HepG2 (cell line): ENCODE data around the gene TFDP2. TPM values are rescaled to one million over a fixed set of nuclear protein-coding genes. Genes with fewer than 3 reads are reported as not detected.

Experiments used
- CSRNP2 ChIP-seq: sonication (generic); formaldehyde crosslinking; conservative IDR thresholded peaks from 2 replicates; pipeline ENCODE4 v1.8.0; 2022; ENCODE audit warnings: low read depth, missing genetic modification reagents
- ETV5 ChIP-seq: IDR thresholded peaks from 2 replicates; pipeline ENCODE4 v1.6.1; 2018; ENCODE audit warnings: missing biosample characterization, missing genetic modification reagents, inconsistent platforms, borderline replicate concordance
- JUND ChIP-seq: sonication (generic); formaldehyde crosslinking; IDR thresholded peaks from 2 replicates; pipeline ENCODE4 v1.8.0; 2022; ENCODE audit warnings: mild to moderate bottlenecking, missing genetic modification reagents
- NFIC ChIP-seq: IDR thresholded peaks from 2 replicates; pipeline ENCODE4 v1.6.1; 2012; ENCODE audit warnings: mild to moderate bottlenecking, low read length, inconsistent platforms
- POLR2AphosphoS2 ChIP-seq: IDR thresholded peaks from 2 replicates; pipeline ENCODE4 v1.6.1; 2011; ENCODE audit warnings: low read depth, low read length, improper control_type of control experiment
- PRMT3 ChIP-seq: sonication (generic); formaldehyde crosslinking; IDR thresholded peaks from 2 replicates; pipeline ENCODE4 v1.8.1; 2022; ENCODE audit warnings: low read depth, mild to moderate bottlenecking, moderate library complexity, missing genetic modification reagents, borderline replicate concordance
- RBAK ChIP-seq: sonication (generic); formaldehyde crosslinking; IDR thresholded peaks from 2 replicates; pipeline ENCODE4 v1.5.1; 2020; ENCODE audit warnings: mild to moderate bottlenecking, missing genetic modification reagents
- REXO4 ChIP-seq: sonication (generic); formaldehyde crosslinking; IDR thresholded peaks from 2 replicates; pipeline ENCODE4 v1.8.0; 2022; ENCODE audit warnings: missing genetic modification reagents, mild to moderate bottlenecking, borderline replicate concordance
- TGIF2 ChIP-seq: IDR thresholded peaks from 2 replicates; pipeline ENCODE4 v1.6.1; 2016; ENCODE audit warnings: control low read depth, missing compliant biosample characterization
- U2AF2 ChIP-seq: fragments of 200-400 bp; formaldehyde crosslinking; IDR thresholded peaks from 2 replicates; pipeline ENCODE4 v1.6.1; 2017; ENCODE audit warnings: low read depth, mild to moderate bottlenecking, low read length
- ZBTB1 ChIP-seq: sonication (generic); formaldehyde crosslinking; IDR thresholded peaks from 2 replicates; pipeline ENCODE4 v1.4.0; 2020; ENCODE audit warnings: missing genetic modification reagents, borderline replicate concordance
- ZHX1 ChIP-seq: sonication (generic); formaldehyde crosslinking; IDR thresholded peaks from 2 replicates; pipeline ENCODE4 v1.8.1; 2022; ENCODE audit warnings: low read depth, mild to moderate bottlenecking, missing genetic modification reagents
- ZNF207 ChIP-seq: fragments of 450-650 bp; IDR thresholded peaks from 2 replicates; pipeline ENCODE4 v1.6.1; 2016; ENCODE audit warnings: antibody characterized with exemption, borderline replicate concordance
- ZNF3 ChIP-seq: IDR thresholded peaks from 2 replicates; pipeline ENCODE4 v1.7.0; 2017; ENCODE audit warnings: inconsistent platforms
- ZNF512B ChIP-seq: sonication (generic); formaldehyde crosslinking; IDR thresholded peaks from 2 replicates; pipeline ENCODE4 v1.5.1; 2020; ENCODE audit warnings: missing genetic modification reagents, mild to moderate bottlenecking, borderline replicate concordance
- ZNF570 ChIP-seq: sonication (generic); formaldehyde crosslinking; IDR thresholded peaks from 2 replicates; pipeline ENCODE4 v1.4.0; 2020; ENCODE audit warnings: mild to moderate bottlenecking, missing genetic modification reagents, borderline replicate concordance
- ZNF775 ChIP-seq: sonication (generic); formaldehyde crosslinking; IDR thresholded peaks from 2 replicates; pipeline ENCODE4 v1.4.0; 2020; ENCODE audit warnings: missing genetic modification reagents, mild to moderate bottlenecking, moderate library complexity, borderline replicate concordance
- ZNF841 ChIP-seq: sonication (generic); formaldehyde crosslinking; IDR thresholded peaks from 2 replicates; pipeline ENCODE4 v1.8.1; 2023; ENCODE audit warnings: missing genetic modification reagents, borderline replicate concordance
- polyA plus RNA-seq, 8 experiments: library from polyadenylated mRNA; depleted of rRNA in 3 of 8; stranded (reverse) in 7 of 8; unstranded in 1 of 8; fragments of >200 nt; fragmentation: Illumina TruSeq in 4 of 8; extraction: Trizol in 4 of 8; gene quantifications; 2 replicates each; pipeline versions ENCODE4 v1.2.1 to v1.2.3, GENCODE V29; 2011 to 2016; ENCODE audit warnings: low read depth in 4 of 8, missing spikeins in 1 of 8, mixed read lengths in 1 of 8; ENCODE audit not compliant: insufficient read depth in 1 of 8
- total RNA-seq, 5 experiments: library from RNA; depleted of rRNA; stranded (reverse); fragments of >200 nt; fragmentation: Illumina TruSeq; extraction: Trizol; gene quantifications; 2 replicates each; pipeline ENCODE4 v1.2.3, GENCODE V29; 2016; ENCODE audit warnings: low read depth in 1 of 5

Gene TFDP2
- total and polyA plus RNA-seq, 2 of the 13 experiments (the other 11 are each of a cell fraction or from before 2014, with no cell fraction given) = 17.9 to 37.4 TPM

- no peak for TF ChIP-seq ZHX1 (CRISPR knock-in tag)
- peak; percentile 93; the same call in 1 of the 2 replicates for TF ChIP-seq ZNF570 (CRISPR knock-in tag)
- TF ChIP-seq U2AF2 = no peak
- no peak for TF ChIP-seq NFIC
- TF ChIP-seq JUND = no peak
- TF ChIP-seq RBAK = no peak
- TF ChIP-seq REXO4 (CRISPR knock-in tag) = 0 out of 2 replicates have a peak, but pooled peaks have one; percentile 35
- TF ChIP-seq POLR2AphosphoS2 = no peak
- TF ChIP-seq CSRNP2 (CRISPR knock-in tag) = no peak
- TF ChIP-seq PRMT3 (CRISPR knock-in tag) = no peak
- TF ChIP-seq ETV5 (CRISPR knock-in tag) = 0 out of 2 replicates have a peak, but pooled peaks have one; percentile 18
- TF ChIP-seq ZNF512B = no peak
- TF ChIP-seq ZNF775 = no peak
- no peak for TF ChIP-seq ZBTB1 (CRISPR knock-in tag)
- TF ChIP-seq TGIF2 (CRISPR knock-in tag) = 0 out of 2 replicates have a peak, but pooled peaks have one; percentile 49
- TF ChIP-seq ZNF3 (CRISPR knock-in tag) = no peak
- TF ChIP-seq ZNF841 (CRISPR knock-in tag) = no peak
- TF ChIP-seq ZNF207 = no peak
Observed at GRCh38 chr3:142148792-142149672, at the start of gene TFDP2 (continued).
